Heart right ventricle (tissue), 16 donors: ENCODE data around the gene SGTB. TPM values are rescaled to one million over a fixed set of nuclear protein-coding genes. Genes with fewer than 3 reads are reported as not detected.
A peak's percentile ranks its signal among the peaks of the same experiment; 100 is the strongest.

ENCODE experiments used
- ATAC-seq, 8 donors: fragments of 200-7000 bp; cut with Tn5 transposase; one replicate each; pipeline ENCODE4 v1.9.1; 2020; ENCODE audit warnings: mild to moderate bottlenecking in 8 of 8, moderate library complexity in 8 of 8, moderate number of reproducible peaks in 1 of 8
- DNase-seq, 2 donors: peaks; one replicate each; pipeline ENCODE4 v3.0.0-alpha.2; 2020
- H3K27ac ChIP-seq, 10 donors: fragments of 200-600 bp; sonication (generic) in 2 of 10; one replicate each; pipeline versions ENCODE4 v1.5.0 to v1.8.0; 2020 to 2022; ENCODE audit warnings: mild to moderate bottlenecking in 3 of 10
- H3K27me3 ChIP-seq, 7 donors: fragments of 200-600 bp; one replicate each; pipeline ENCODE4 v1.8.0; 2021 to 2022; ENCODE audit warnings: mild to moderate bottlenecking in 2 of 7
- H3K36me3 ChIP-seq, 9 donors: fragments of 200-600 bp; sonication (generic) in 1 of 9; one replicate each; pipeline versions ENCODE4 v1.5.0 to v1.8.0; 2020 to 2022; ENCODE audit warnings: mild to moderate bottlenecking in 2 of 9
- H3K4me1 ChIP-seq, 9 donors: fragments of 200-600 bp; sonication (generic) in 1 of 9; one replicate each; pipeline versions ENCODE4 v1.5.0 to v1.8.0; 2020 to 2022; ENCODE audit warnings: mild to moderate bottlenecking in 4 of 9
- H3K4me3 ChIP-seq, 10 donors: fragments of 200-600 bp; sonication (generic) in 2 of 10; one replicate each; pipeline versions ENCODE4 v1.5.0 to v1.8.0; 2020 to 2022; ENCODE audit warnings: mild to moderate bottlenecking in 7 of 10, moderate library complexity in 2 of 10
- H3K9me3 ChIP-seq, 11 donors: fragments of 200-600 bp in 10 of 11; sonication (generic) in 2 of 11; one replicate each; pipeline versions ENCODE4 v1.5.0 to v1.8.0; 2013 to 2022; ENCODE audit warnings: mild to moderate bottlenecking in 2 of 11, control low read depth in 1 of 11, moderate library complexity in 1 of 11
- CTCF ChIP-seq, 9 donors: fragments of 200-600 bp; sonication (generic) in 2 of 9; IDR thresholded peaks; one replicate each; pipeline versions ENCODE4 v1.5.0 to v1.8.0; 2021 to 2022; ENCODE audit warnings: antibody characterized with exemption in 9 of 9, mild to moderate bottlenecking in 5 of 9, moderate library complexity in 1 of 9
- WGBS, 2 donors: extraction: QIAGEN DNeasy Blood & Tissue Kit; methylation state at CpG; one replicate each; pipeline ENCODE4 v1.1.7; 2013; ENCODE audit warnings: inconsistent platforms in 1 of 2; 5-methylcytosine and 5-hydroxymethylcytosine counted together
- intact Hi-C, 10 donors: fragments of 100-400 bp; cut with DNase I; formaldehyde crosslinking; loops; one replicate each; pipeline versions ENCODE4 v1.11.1 to v1.14.2; 2022
- polyA plus RNA-seq, 2 donors: library from polyadenylated mRNA; stranded (reverse); fragments of 200-250 nt; gene quantifications; one replicate each; pipeline ENCODE4 v1.2.3, GENCODE V29; 2013
- total RNA-seq, 10 donors: library from RNA; stranded (reverse); fragmentation: NEBNext Ultra II Directional in 3 of 10; extraction: Animal tissue kit (Norgen Biotek cat#: 25700) in 3 of 10; gene quantifications; one replicate each; pipeline versions ENCODE4 v1.2.1 to v1.2.4, GENCODE V29; 2021 to 2023
- donor health status: Arrhythmogenic right ventricular cardiomyopathy.
- donor health status: ischemic (EF 13 %, LVEDD 7.1; RV severe dilation, severe dysfunction).
- donor health status: healthy with polysubstance abuse.
- donor health status: DM: no; HTN: yes; CAD: no.
- donor health status: DM: no; HTN: no; CAD: no.
- donor health status: ischemic (EF 25% LVEDD 6.9; RV normal size, moderate dysfunction).
- donor health status: ischemic (EF 25% LVEDD 5.7; RV mildly dilated, moderate dysfunction).
- donor health status: healthy.
- donor health status: DM: yes; HTN: yes; CAD: no.
- donor health status: Ischemic cardiomyopathy.
- donor health status: ischemic (EF 35%, LVEDD 5.7; RV mildly dilated, moderate dysfunction).
- donor health status: nonischemic (EF 11% LVEDD 7.7; RV severe dilation, severe dysfunction).
- donor health status: DM: yes; HTN: yes; CAD: no.
- donor health status: PGD.
- donor health status: ischemic (EF 29% LVEDD 5.4; RV normal size, mild dysfunction).
- donor health status: nonischemic (EF 23%, LVEDD 6.1; RV moderate dilation, normal function).

The SGTB gene
- total and polyA plus RNA-seq, 12 donors: 1.5 to 9.7 (median 6.1) TPM

DNA sequence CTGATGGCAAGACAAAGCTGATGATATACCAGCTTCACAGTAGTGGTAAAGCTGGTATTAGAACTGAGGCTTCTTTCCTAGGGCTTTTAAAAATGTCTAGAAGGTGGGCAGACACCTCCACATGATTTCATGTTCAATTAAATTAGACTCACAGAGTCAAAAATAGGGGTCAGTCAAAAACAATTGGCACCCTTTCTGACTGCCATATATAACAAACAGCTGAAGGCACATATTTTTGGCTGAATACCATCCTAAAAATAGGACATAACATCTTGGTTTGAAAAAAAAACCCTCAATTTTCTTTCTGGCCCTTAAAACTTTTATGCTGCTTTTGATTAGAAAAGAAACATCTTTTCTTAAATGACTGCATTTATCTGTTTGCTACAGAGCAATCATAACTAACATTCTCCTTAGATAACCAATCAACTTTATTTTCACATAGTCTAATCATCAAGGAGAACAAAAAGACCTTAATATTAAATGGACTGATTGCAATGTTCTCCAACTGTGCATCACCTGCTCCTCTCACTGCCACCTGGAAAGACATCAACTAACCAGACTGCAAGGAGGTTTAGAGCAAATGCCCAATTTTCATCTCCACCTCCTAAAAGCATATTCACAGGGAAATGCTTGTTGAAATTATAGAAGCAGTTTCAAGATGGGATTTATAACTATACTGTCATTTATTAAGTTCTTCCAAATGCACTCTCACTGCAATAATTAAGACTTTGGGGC lies 3.2 kb downstream of the SGTB start:
- H3K27ac ChIP-seq: peak overlapping the region in 3 of 10 donors; percentile 8 to 42 (median 17)

DNA sequence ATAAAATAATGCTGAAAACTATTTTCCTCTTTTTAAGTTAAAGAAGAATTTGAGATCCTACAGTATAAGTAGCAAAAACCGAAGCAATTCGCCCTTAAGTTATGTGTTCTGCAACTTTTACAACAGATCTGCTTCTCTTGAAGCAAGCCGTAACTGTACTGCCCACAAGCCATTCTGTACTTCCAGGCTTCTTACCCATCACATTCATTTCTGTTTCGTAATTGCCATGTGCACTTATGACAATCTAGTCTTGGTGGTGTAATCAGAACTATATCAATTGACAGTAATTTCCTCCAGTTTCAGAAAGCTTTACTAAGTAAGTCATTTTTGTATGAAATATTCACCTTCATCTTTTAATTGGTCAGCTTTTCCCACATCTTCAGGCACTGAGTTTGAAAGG lies 13.8 kb downstream of the SGTB start:
- DNase-seq (no peak), ATAC-seq (no peak)
- Histone ChIP-seq H3K27ac (no peak overlapping the region), H3K36me3 (peaks cover 0 to 72% (median 9%) of the 10 kb centered on the region in 9 donors), H3K4me1 (no peaks in the 10 kb centered on the region), H3K27me3 (no peaks in the 10 kb centered on the region), H3K9me3 (no peaks in the 10 kb centered on the region), H3K4me3 (no peak overlapping the region)
- intact Hi-C loops: no loop called here
- no peak for TF ChIP-seq CTCF (IDR thresholded peaks at IDR 0.05)
- WGBS, 2 donors: 94 to 96% methylated on average over 4 of the region's 4 CpGs

More for the DNA sequence above, 3.2 kb downstream of the SGTB start:
- H3K4me1 ChIP-seq: peaks cover 4 to 38% (median 13%) of the 10 kb centered on the region in 9 donors
- H3K4me3 ChIP-seq: no peak overlapping the region
- ATAC-seq (no peak), DNase-seq (no peak)
- H3K36me3 ChIP-seq: peaks cover 0 to 39% (median 0%) of the 10 kb centered on the region in 9 donors
- H3K9me3 ChIP-seq: no peaks in the 10 kb centered on the region
- no peak for TF ChIP-seq CTCF (IDR thresholded peaks at IDR 0.05)
- H3K27me3 ChIP-seq: no peaks in the 10 kb centered on the region
- intact Hi-C loops: no loop called here

- TF ChIP-seq CTCF (IDR thresholded peaks at IDR 0.05): no peak
- DNase-seq (no peak), ATAC-seq (no peak)
- H3K27me3 ChIP-seq: no peaks in the 10 kb centered on the region
- H3K4me3 ChIP-seq: no peak overlapping the region
- intact Hi-C loops: no loop called here
- no peak overlapping the region for H3K27ac ChIP-seq
- H3K9me3 ChIP-seq: no peaks in the 10 kb centered on the region
- no peaks in the 10 kb centered on the region for H3K4me1 ChIP-seq
- 96 to 99% methylated on average over 4 of the region's 4 CpGs for WGBS, 2 donors
- H3K36me3 ChIP-seq: peaks cover 0 to 73% (median 9%) of the 10 kb centered on the region in 9 donors
These were observed 14.2 kb downstream of the SGTB start for GRCh38 chr5:65707663-65708062.

- ATAC-seq (no peak), DNase-seq (no peak)
- 85 to 87% methylated on average over 2 of the region's 2 CpGs for WGBS, 2 donors
- Histone ChIP-seq H3K4me1 (no peaks in the 10 kb centered on the region), H3K36me3 (peaks cover 0 to 68% (median 19%) of the 10 kb centered on the region in 9 donors), H3K4me3 (no peak overlapping the region), H3K27me3 (no peaks in the 10 kb centered on the region), H3K27ac (no peak overlapping the region), H3K9me3 (no peaks in the 10 kb centered on the region)
- TF ChIP-seq CTCF (IDR thresholded peaks at IDR 0.05): no peak
- intact Hi-C loops: no loop called here
These were observed 17.2 kb downstream of the SGTB start for GRCh38 chr5:65704621-65705239.
